ENCODE data around the gene COG2. TPM values are rescaled to one million over a fixed set of nuclear protein-coding genes. Genes with fewer than 3 reads are reported as not detected.

Gene COG2
- total and polyA plus RNA-seq, 2 of the 13 experiments (the other 11 are each of a cell fraction or from before 2014, with no cell fraction given) = 16.8 to 36.3 TPM

- TF ChIP-seq SMAD3 (CRISPR knock-in tag; IDR thresholded peaks at IDR 0.05) (no peak), TCF7 (IDR thresholded peaks at IDR 0.05; ENCODE audit: low read depth) (peak; percentile 43; the same call in 1 of the 2 replicates), ZNF543 (CRISPR knock-in tag; IDR thresholded peaks at IDR 0.05) (no peak), NRL (CRISPR knock-in tag; IDR thresholded peaks at IDR 0.05; ENCODE audit: borderline replicate concordance) (no peak), BCLAF1 (IDR thresholded peaks at IDR 0.05) (no peak), SRF (IDR thresholded peaks at IDR 0.05; ENCODE audit: low read depth, low read length) (no peak), PHF20 (CRISPR knock-in tag; IDR thresholded peaks at IDR 0.05) (no peak), ZBTB8A (CRISPR knock-in tag; IDR thresholded peaks at IDR 0.05; ENCODE audit: borderline replicate concordance, low read depth) (no peak), ZSCAN30 (CRISPR knock-in tag; IDR thresholded peaks at IDR 0.05) (no peak), ZNF616 (CRISPR knock-in tag; IDR thresholded peaks at IDR 0.05; ENCODE audit: low read depth) (no peak), YEATS4 (CRISPR knock-in tag; IDR thresholded peaks at IDR 0.05; ENCODE audit: borderline replicate concordance) (no peak), MEIS1 (CRISPR knock-in tag; IDR thresholded peaks at IDR 0.05; ENCODE audit: borderline replicate concordance) (no peak), ISL2 (CRISPR knock-in tag; IDR thresholded peaks at IDR 0.05) (0 out of 2 replicates have a peak, but pooled peaks have one; percentile 30), ZNF619 (CRISPR knock-in tag; IDR thresholded peaks at IDR 0.05) (no peak), MXD1 (CRISPR knock-in tag; IDR thresholded peaks at IDR 0.05) (no peak), SRSF4 (IDR thresholded peaks at IDR 0.05; ENCODE audit: low read depth, low read length, poor library complexity, severe bottlenecking) (no peak), HMG20B (CRISPR knock-in tag; conservative IDR thresholded peaks at IDR 0.05) (0 out of 2 replicates have a peak, but pooled peaks have one; percentile 17), PBX3 (CRISPR knock-in tag; IDR thresholded peaks at IDR 0.05; ENCODE audit: borderline replicate concordance) (no peak), AKNA (CRISPR knock-in tag; IDR thresholded peaks at IDR 0.05; ENCODE audit: borderline replicate concordance) (no peak)
- TF ChIP-seq, protein P1, sequence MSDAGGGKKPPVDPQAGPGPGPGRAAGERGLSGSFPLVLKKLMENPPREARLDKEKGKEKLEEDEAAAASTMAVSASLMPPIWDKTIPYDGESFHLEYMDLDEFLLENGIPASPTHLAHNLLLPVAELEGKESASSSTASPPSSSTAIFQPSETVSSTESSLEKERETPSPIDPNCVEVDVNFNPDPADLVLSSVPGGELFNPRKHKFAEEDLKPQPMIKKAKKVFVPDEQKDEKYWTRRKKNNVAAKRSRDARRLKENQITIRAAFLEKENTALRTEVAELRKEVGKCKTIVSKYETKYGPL (CRISPR knock-in tag; IDR thresholded peaks at IDR 0.05) = no peak
Measured at GRCh38 chr1:230730977-230731376, 88.7 kb downstream of the COG2 start (continued).
